Stimulated activated naive CD8-positive, alpha-beta T cell treated with anti-CD3 and anti-CD28 coated beads, Interleukin-15, Interleukin-2, amounts not matched to agents 100 ng/mL and 50 ng/mL, for 24 hours (primary cell): ENCODE measurements around the gene GRIK3.
"Not testable (repeated sequence)": the region's sequence is repeated elsewhere in the genome, so short reads cannot be mapped to it uniquely, and the experiment has no call there.

ENCODE experiments used
- H3K27ac Mint-ChIP-seq: one replicate; pipeline ENCODE4 v1.8.0; 2021; ENCODE audit warnings: mild to moderate bottlenecking, mixed read lengths
- H3K27me3 Mint-ChIP-seq: one replicate; pipeline ENCODE4 v1.8.0; 2021; ENCODE audit warnings: mixed read lengths
- H3K36me3 Mint-ChIP-seq: one replicate; pipeline ENCODE4 v1.8.0; 2021; ENCODE audit warnings: low read depth, mixed read lengths
- H3K4me1 Mint-ChIP-seq: one replicate; pipeline ENCODE4 v1.8.0; 2021; ENCODE audit warnings: low read depth, mixed read lengths
- H3K4me3 Mint-ChIP-seq: one replicate; pipeline ENCODE4 v1.8.0; 2021; ENCODE audit warnings: mild to moderate bottlenecking, mixed read lengths
- H3K9me3 Mint-ChIP-seq: one replicate; pipeline ENCODE4 v1.8.0; 2021; ENCODE audit warnings: mixed read lengths

GRIK3 gene

DNA sequence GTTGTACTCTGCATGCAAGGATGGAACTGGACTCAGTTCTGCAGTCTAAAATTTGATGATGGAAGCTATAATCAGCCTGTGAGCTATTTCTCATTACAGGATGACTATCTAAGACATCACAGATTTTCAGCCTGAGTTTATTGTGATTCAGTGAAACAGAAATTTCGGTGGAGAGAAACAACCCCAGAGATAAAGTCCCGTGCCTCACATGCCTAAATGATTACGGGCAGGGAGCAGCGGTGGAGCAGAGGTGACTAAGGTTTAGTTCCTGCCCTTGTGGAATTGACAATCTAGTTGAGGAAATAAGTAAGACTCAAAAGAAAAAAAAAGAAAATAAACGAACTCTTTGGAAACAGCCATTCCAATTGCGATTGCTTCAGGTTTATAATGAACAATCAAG is 96.9 kb downstream of the GRIK3 start:
- Mint-ChIP-seq H3K27me3 (peaks cover 20% of the 10 kb centered on the region), H3K4me1 (no peaks in the 10 kb centered on the region), H3K4me3 (no peak overlapping the region), H3K9me3 (no peaks in the 10 kb centered on the region), H3K27ac (no peak overlapping the region), H3K36me3 (no peaks in the 10 kb centered on the region)

- Mint-ChIP-seq H3K36me3 (no peaks in the 10 kb centered on the region), H3K4me1 (no peaks in the 10 kb centered on the region), H3K27me3 (peaks cover 15% of the 10 kb centered on the region), H3K9me3 (no peaks in the 10 kb centered on the region), H3K27ac (no peak overlapping the region), H3K4me3 (no peak overlapping the region)
Measured at GRCh38 chr1:36934061-36934460, 100.3 kb downstream of the GRIK3 start.

DNA sequence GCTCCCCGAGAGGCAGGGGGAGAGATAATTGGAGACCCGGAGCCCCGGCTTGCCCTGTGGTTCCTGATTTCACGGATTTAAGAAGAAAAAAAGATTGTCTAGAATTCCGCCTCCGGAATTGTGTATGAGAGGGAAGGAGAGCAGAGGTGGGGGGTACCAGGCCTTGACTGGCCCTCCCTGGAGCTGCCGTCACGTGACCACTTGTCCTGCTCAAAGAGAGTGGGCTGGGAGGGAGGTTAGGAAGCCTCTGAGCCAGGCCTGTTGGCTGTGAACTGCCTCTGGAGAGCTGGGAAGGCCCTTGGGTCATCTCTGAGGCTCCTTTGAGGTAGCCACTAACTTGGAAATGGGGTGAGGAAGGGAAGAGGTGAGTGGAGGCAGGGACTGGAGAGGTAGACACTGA is 106.5 kb downstream of the GRIK3 start:
- Mint-ChIP-seq H3K4me1 (no peaks in the 10 kb centered on the region), H3K36me3 (no peaks in the 10 kb centered on the region), H3K4me3 (no peak overlapping the region), H3K27ac (no peak overlapping the region), H3K27me3 (peaks cover 3% of the 10 kb centered on the region), H3K9me3 (no peaks in the 10 kb centered on the region)

DNA sequence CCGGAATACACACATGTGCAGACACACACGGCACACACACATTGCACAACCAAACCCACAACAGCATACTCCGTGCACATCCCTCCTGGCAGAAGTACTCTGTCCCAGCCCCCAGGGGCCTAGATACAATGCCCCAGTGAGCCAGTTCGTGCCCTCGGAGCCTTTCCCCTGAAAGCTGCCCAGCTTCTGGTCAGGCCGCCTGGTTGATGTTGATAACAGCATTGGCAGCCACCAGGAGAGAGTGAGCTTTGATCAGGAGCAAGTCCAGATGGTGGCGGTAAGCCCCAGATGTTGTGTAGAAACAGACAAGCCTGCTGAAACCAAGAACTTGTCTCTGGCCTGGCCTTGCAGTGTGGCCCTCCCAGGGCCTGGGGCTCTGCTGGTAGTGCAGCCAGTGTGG is 109.1 kb downstream of the GRIK3 start:
- peaks cover 7% of the 10 kb centered on the region for H3K27me3 Mint-ChIP-seq
- no peaks in the 10 kb centered on the region for H3K4me1 Mint-ChIP-seq
- no peaks in the 10 kb centered on the region for H3K9me3 Mint-ChIP-seq
- H3K27ac Mint-ChIP-seq = no peak overlapping the region
- no peak overlapping the region for H3K4me3 Mint-ChIP-seq
- no peaks in the 10 kb centered on the region for H3K36me3 Mint-ChIP-seq

- no peaks in the 10 kb centered on the region for H3K4me1 Mint-ChIP-seq
- H3K36me3 Mint-ChIP-seq = no peaks in the 10 kb centered on the region
- H3K27me3 Mint-ChIP-seq = peaks cover 7% of the 10 kb centered on the region
- no peak overlapping the region for H3K4me3 Mint-ChIP-seq
- H3K27ac Mint-ChIP-seq = no peak overlapping the region
- H3K9me3 Mint-ChIP-seq = no peaks in the 10 kb centered on the region
Measured at GRCh38 chr1:36924282-36924811, 110.0 kb downstream of the GRIK3 start.

DNA sequence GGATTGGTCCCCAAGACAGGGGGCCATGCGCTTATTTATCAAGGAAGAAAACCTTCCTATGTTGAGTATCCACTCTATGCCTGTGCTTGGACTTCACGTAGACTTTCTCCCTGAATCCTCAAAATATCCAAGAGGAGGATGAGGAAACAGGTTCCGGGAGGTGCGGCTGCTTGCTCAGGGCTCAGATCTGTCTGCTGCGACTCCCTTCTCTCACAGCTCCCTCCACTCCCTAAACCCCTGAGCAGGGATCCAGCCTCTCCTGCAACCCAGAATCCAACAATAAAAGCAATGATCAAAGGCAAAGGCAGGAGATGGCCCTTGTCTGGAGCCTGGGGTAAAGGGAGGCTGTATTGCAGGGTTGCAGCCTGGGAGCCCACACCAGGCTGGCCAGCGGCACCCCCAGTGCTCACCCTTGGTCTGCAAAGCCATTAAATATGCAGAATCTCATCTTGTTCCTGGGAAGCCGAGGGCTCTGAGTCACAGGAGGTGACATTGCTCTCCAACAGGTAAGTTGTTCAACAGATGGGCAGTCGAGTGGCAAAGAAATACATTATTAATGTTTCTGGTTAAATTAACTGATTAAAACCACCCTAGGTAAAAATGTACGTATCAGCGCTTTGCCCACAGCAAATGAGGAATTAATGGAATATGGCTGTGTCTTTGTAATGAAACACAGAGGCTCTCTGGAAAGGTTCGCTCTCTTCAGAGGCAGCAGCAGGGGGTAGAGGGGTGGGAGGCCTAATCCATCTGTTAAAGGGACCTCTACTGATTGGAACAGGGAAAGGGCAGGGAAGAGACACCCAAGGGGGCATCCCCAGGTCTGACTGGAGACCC is 111.5 kb downstream of the GRIK3 start:
- H3K9me3 Mint-ChIP-seq = no peaks in the 10 kb centered on the region
- H3K4me3 Mint-ChIP-seq = no peak overlapping the region
- no peaks in the 10 kb centered on the region for H3K4me1 Mint-ChIP-seq
- H3K36me3 Mint-ChIP-seq = no peaks in the 10 kb centered on the region
- no peak overlapping the region for H3K27ac Mint-ChIP-seq
- peaks cover 7% of the 10 kb centered on the region for H3K27me3 Mint-ChIP-seq

DNA sequence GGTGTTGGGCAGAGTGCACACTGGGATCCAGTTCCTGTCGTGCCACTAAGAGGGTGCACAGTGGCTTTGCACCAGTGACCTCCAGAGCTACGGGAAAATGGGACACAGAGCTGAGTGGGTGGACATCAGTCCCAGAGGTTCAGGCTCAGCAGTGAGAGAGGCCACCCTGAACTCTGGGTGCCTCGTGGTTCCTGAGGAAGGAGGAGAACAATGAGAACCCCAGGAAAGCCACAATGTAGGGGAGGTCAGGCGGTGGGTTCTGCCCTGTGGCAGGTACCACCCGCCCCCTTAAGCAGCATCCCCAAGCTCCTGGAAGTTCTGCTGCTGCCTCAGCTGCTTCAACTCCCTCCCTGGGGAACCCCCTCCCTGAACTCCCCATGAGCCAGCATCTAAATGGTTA is 112.2 kb downstream of the GRIK3 start:
- peaks cover 10% of the 10 kb centered on the region for H3K27me3 Mint-ChIP-seq
- no peaks in the 10 kb centered on the region for H3K9me3 Mint-ChIP-seq
- H3K4me1 Mint-ChIP-seq = no peaks in the 10 kb centered on the region
- H3K36me3 Mint-ChIP-seq = no peaks in the 10 kb centered on the region
- no peak overlapping the region for H3K27ac Mint-ChIP-seq
- H3K4me3 Mint-ChIP-seq = no peak overlapping the region

DNA sequence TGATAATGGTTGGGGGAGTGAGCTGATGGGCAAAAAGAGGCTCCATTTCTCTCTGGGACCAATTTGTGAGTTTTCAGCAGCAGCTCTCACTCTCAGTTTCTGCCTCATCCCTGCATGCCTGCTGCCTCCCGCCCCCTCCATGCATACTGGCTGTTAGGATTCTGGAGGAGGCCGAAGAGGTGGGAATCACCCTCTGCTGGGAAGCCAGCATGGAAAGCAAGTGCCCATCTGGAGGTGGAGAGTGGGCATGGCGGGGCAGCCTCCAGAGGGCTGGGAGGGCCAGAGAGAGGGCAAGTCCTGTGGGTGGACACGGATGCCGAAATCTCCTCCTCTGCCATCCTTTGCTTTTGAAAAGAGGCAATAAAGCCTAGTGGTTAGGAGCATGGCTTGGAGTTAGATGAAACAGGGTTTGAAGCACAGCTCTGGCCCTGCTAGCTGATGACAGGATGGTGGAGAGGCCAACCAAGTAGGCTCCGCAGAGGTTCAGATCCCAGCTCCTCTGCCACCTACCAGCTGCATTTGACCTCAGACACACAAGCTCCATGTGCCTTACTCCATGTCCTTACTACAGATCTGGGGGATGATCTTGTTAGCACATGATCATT is 113.4 kb downstream of the GRIK3 start:
- Mint-ChIP-seq H3K27ac (no peak overlapping the region), H3K9me3 (peaks cover 2% of the 10 kb centered on the region), H3K36me3 (no peaks in the 10 kb centered on the region), H3K27me3 (peaks cover 10% of the 10 kb centered on the region), H3K4me1 (no peaks in the 10 kb centered on the region), H3K4me3 (no peak overlapping the region)

DNA sequence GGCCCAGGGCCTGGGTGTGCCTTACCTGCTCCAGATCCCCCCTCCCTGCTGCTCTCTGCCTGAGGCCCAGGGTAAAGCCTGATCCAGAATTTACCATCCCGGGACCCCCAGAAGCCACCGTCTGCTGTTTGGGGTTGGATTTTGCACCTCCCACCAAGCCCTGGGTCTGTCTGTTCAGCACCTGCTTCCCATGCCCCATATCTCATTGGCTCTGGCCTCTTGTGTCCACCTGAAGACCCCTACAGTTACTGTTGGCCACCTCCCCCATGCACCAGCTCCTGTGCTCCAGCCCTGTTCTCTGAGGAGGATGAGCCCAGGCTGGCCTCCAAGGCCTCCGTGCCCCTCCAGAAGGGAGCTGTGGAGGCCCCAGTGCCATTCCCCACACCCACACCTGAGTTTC is 113.9 kb downstream of the GRIK3 start:
- Mint-ChIP-seq H3K27me3 (peaks cover 10% of the 10 kb centered on the region), H3K4me1 (no peaks in the 10 kb centered on the region), H3K27ac (no peak overlapping the region), H3K4me3 (no peak overlapping the region), H3K36me3 (no peaks in the 10 kb centered on the region), H3K9me3 (peaks cover 6% of the 10 kb centered on the region)

DNA sequence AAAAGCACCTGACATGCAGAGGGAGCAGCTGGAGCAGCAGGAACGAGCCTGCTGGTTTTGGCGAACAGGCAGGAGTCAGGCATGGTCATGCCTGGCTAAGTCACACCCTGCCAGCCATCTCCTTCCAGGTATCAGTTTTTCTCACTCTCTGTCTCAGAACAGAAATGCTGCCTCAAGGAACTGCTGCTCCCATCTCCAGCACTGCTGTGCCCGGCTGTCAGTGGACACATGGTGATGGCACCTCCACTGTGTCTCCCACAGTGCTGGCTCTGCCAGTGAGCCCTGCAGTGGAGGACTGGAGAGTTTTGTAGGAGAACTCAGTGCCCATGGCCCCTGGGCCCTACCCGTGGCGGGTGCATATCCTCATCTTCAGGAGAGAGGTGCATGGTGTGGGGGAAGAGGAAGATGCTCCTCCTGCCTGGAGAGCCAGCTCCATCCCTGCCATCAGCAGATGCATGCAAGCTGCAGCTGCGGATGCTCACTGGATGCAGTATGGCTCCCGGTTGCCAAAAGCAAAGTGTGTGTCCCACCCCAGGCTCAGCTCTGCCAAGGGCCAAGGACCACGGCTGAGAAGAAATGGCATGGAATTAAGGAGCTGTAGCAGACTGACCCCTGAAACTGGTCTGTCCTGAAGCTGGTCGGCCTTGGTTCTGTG is 114.7 kb downstream of the GRIK3 start:
- no peak overlapping the region for H3K27ac Mint-ChIP-seq
- H3K4me3 Mint-ChIP-seq = no peak overlapping the region
- peaks cover 13% of the 10 kb centered on the region for H3K27me3 Mint-ChIP-seq
- H3K4me1 Mint-ChIP-seq = no peaks in the 10 kb centered on the region
- peaks cover 6% of the 10 kb centered on the region for H3K9me3 Mint-ChIP-seq
- H3K36me3 Mint-ChIP-seq = no peaks in the 10 kb centered on the region

- no peaks in the 10 kb centered on the region for H3K36me3 Mint-ChIP-seq
- no peak overlapping the region for H3K4me3 Mint-ChIP-seq
- no peak overlapping the region for H3K27ac Mint-ChIP-seq
- H3K4me1 Mint-ChIP-seq = no peaks in the 10 kb centered on the region
- H3K9me3 Mint-ChIP-seq = peaks cover 6% of the 10 kb centered on the region
- peaks cover 15% of the 10 kb centered on the region for H3K27me3 Mint-ChIP-seq
Measured at GRCh38 chr1:36918604-36919003, 115.7 kb downstream of the GRIK3 start.

- H3K9me3 Mint-ChIP-seq, H3K27ac Mint-ChIP-seq, H3K4me1 Mint-ChIP-seq, H3K27me3 Mint-ChIP-seq, H3K4me3 Mint-ChIP-seq, H3K36me3 Mint-ChIP-seq: not testable (repeated sequence)
Measured at GRCh38 chr1:36916542-36916941, 117.8 kb downstream of the GRIK3 start.

DNA sequence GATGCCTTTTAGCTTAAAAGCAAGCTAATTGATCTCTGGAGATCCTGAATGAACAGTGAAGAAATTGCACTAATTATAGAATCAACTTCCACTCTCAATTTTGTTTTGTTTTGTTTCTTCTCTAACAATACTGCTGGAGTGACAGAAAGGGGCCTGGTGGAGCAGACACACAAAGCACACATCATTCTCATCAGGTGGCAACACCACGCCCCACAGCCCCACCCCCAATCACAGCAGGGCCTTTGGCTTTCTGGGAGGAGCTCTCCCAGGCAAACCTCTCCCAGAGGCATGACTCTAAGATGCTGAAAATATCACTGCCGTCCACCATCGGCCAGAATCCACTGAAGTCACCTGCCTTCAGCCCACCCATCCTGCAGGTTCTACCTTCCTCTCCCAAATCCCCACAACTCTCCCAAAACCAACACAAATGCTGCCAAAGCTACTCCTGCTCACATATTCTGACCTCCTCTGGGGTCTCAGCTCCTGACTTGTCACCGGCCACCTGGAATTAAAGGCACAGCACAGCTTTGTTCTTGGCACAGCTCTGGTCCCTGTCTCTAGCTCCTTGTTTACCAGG is 120.7 kb downstream of the GRIK3 start:
- H3K9me3 Mint-ChIP-seq = peaks cover 6% of the 10 kb centered on the region
- no peak overlapping the region for H3K27ac Mint-ChIP-seq
- H3K36me3 Mint-ChIP-seq = no peaks in the 10 kb centered on the region
- H3K4me3 Mint-ChIP-seq = no peak overlapping the region
- peaks cover 11% of the 10 kb centered on the region for H3K27me3 Mint-ChIP-seq
- H3K4me1 Mint-ChIP-seq = no peaks in the 10 kb centered on the region

GRCh38 chr1:36913016-36913415 is 121.3 kb downstream of the GRIK3 start:
- Mint-ChIP-seq H3K4me1 (no peaks in the 10 kb centered on the region), H3K36me3 (no peaks in the 10 kb centered on the region), H3K27ac (no peak overlapping the region), H3K9me3 (peaks cover 6% of the 10 kb centered on the region), H3K27me3 (peaks cover 11% of the 10 kb centered on the region), H3K4me3 (no peak overlapping the region)

DNA sequence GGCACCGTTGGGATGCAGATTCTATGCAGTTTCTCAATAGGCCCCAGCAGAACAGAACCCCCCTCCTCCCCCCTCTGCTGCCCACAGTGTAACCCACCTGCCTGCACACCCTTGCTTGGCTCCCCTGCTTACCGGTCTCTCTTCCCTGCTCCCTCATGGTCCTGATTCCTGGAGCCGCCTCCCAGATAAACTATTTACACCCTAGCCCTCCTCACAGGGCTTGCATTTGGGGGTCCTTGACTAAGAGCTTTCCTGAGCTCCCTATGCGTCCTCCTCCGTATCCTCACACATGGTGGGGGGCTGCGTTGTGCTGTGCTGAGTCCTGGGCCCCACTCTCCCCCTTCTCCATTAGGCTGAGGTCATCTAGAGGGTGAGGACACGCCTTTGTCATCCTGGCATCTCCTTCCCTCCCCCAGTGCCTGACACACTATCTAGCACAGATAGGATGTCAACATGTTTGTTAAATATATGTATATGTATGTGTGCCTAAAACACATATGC is 121.9 kb downstream of the GRIK3 start:
- H3K9me3 Mint-ChIP-seq = peaks cover 6% of the 10 kb centered on the region
- H3K36me3 Mint-ChIP-seq = no peaks in the 10 kb centered on the region
- no peak overlapping the region for H3K27ac Mint-ChIP-seq
- H3K4me1 Mint-ChIP-seq = no peaks in the 10 kb centered on the region
- peaks cover 8% of the 10 kb centered on the region for H3K27me3 Mint-ChIP-seq
- no peak overlapping the region for H3K4me3 Mint-ChIP-seq
